Activated B cell treated with CpG ODN at 0.5 μM for 24 hours (primary cell): ENCODE results near the gene PRICKLE4. TPM values are rescaled to one million over a fixed set of nuclear protein-coding genes. Genes with fewer than 3 reads are reported as not detected.

ENCODE experiments used
- ATAC-seq: fragments of 200-7000 bp; cut with Tn5 transposase; one replicate; pipeline ENCODE4 v1.10.0; 2021; ENCODE audit warnings: low read depth, mild to moderate bottlenecking, moderate library complexity
- CTCF ChIA-PET: fragments of 350-600 bp; sonication (Branson Sonifier 250); formaldehyde crosslinking; loops from one replicate; lab custom pipeline; 2021; ENCODE audit warnings: antibody characterized with exemption; lab: Charles Lee
- POLR2A ChIA-PET: fragments of 350-600 bp; sonication (Branson Sonifier 250); formaldehyde crosslinking; loops from one replicate; lab custom pipeline; 2021; ENCODE audit warnings: antibody characterized with exemption; lab: Charles Lee
- DNase-seq: peaks from one replicate; pipeline ENCODE4 v3.0.0; 2022
- H3K27ac Mint-ChIP-seq: one replicate; pipeline ENCODE4 v1.8.0; 2020; ENCODE audit warnings: mixed read lengths
- H3K27me3 Mint-ChIP-seq: one replicate; pipeline ENCODE4 v1.8.0; 2021; ENCODE audit warnings: mixed read lengths
- H3K36me3 Mint-ChIP-seq: one replicate; pipeline ENCODE4 v1.8.0; 2021; ENCODE audit warnings: low read depth, mixed read lengths
- H3K4me1 Mint-ChIP-seq: one replicate; pipeline ENCODE4 v1.8.0; 2021; ENCODE audit warnings: mixed read lengths
- H3K4me3 Mint-ChIP-seq: one replicate; pipeline ENCODE4 v1.8.0; 2020; ENCODE audit warnings: mild to moderate bottlenecking, mixed read lengths
- H3K9me3 Mint-ChIP-seq: one replicate; pipeline ENCODE4 v1.8.0; 2020; ENCODE audit warnings: mixed read lengths
- CTCF ChIP-seq: fragments of 200-600 bp; IDR thresholded peaks from one replicate; pipeline ENCODE4 v1.8.0; 2022; ENCODE audit warnings: antibody characterized with exemption, mild to moderate bottlenecking
- intact Hi-C: fragments of 100-400 bp; cut with micrococcal nuclease; formaldehyde crosslinking; loops from one replicate; pipeline ENCODE4 v1.15.1; 2024
- total RNA-seq: library from RNA; stranded (reverse); gene quantifications from 2 replicates; pipeline ENCODE4 v1.2.3, GENCODE V29; 2022

The PRICKLE4 gene
- total RNA-seq, 1 donor from 2014 or later: 0.75 TPM

- no peaks in the 10 kb centered on the region for H3K27me3 Mint-ChIP-seq
- no peak for DNase-seq
- no peak for ATAC-seq
- ChIA-PET POLR2A (no interaction called here), CTCF (no interaction called here)
- no peaks in the 10 kb centered on the region for H3K9me3 Mint-ChIP-seq
- H3K27ac Mint-ChIP-seq: no peak overlapping the region
- no peaks in the 10 kb centered on the region for H3K4me1 Mint-ChIP-seq
- intact Hi-C loops: no loop called here
- peaks cover 60% of the 10 kb centered on the region for H3K36me3 Mint-ChIP-seq
- no peak for TF ChIP-seq CTCF
- H3K4me3 Mint-ChIP-seq: no peak overlapping the region
These were observed 15.9 kb downstream of the PRICKLE4 start for GRCh38 chr6:41796474-41796873.

GRCh38 chr6:41798901-41799558 is 18.4 kb downstream of the PRICKLE4 start:
- Mint-ChIP-seq H3K27ac (no peak overlapping the region), H3K36me3 (peaks cover 38% of the 10 kb centered on the region), H3K27me3 (no peaks in the 10 kb centered on the region), H3K4me3 (no peak overlapping the region), H3K4me1 (no peaks in the 10 kb centered on the region), H3K9me3 (no peaks in the 10 kb centered on the region)
- no peak for TF ChIP-seq CTCF
- CTCF ChIA-PET: interaction anchor here (0.6 to 1.3 kb wide), 2 partner anchors 11 to 57 kb away, joined by 3 to 5 read pairs; partner anchors contain the start of gene TOMM6
- DNase-seq (no peak), ATAC-seq (no peak)
- POLR2A ChIA-PET: interaction anchor here (0.5 kb wide), 1 partner anchor 51 kb away, joined by 4 read pairs; no protein-coding TSS in a partner anchor
- intact Hi-C loops: no loop called here

GRCh38 chr6:41799559-41799911 is 19.0 kb downstream of the PRICKLE4 start:
- intact Hi-C loops: no loop called here
- Mint-ChIP-seq H3K27me3 (no peaks in the 10 kb centered on the region), H3K27ac (no peak overlapping the region), H3K36me3 (peaks cover 38% of the 10 kb centered on the region), H3K9me3 (no peaks in the 10 kb centered on the region), H3K4me3 (no peak overlapping the region), H3K4me1 (no peaks in the 10 kb centered on the region)
- ChIA-PET CTCF (interaction anchor here (0.6 to 1.3 kb wide), 2 partner anchors 12 to 57 kb away, joined by 3 to 5 read pairs; partner anchors contain the start of gene TOMM6), POLR2A (interaction anchor here (0.5 kb wide), 1 partner anchor 51 kb away, joined by 4 read pairs; no protein-coding TSS in a partner anchor)
- no peak for TF ChIP-seq CTCF
- DNase-seq (no peak), ATAC-seq (no peak)

GRCh38 chr6:41801380-41801779 is 20.8 kb downstream of the PRICKLE4 start:
- H3K27me3 Mint-ChIP-seq: no peaks in the 10 kb centered on the region
- ATAC-seq: no peak
- H3K27ac Mint-ChIP-seq: no peak overlapping the region
- no peak for TF ChIP-seq CTCF
- ChIA-PET POLR2A (interaction anchor here (1.0 kb wide), 1 partner anchor 120 kb away, joined by 3 read pairs; the partner anchor contains the start of gene MED20), CTCF (interaction anchor here (0.8 to 2.0 kb wide), 3 partner anchors 14 to 244 kb away, joined by 3 to 19 read pairs (median 4); partner anchors contain the start of genes BYSL, MED20 and TOMM6)
- H3K4me3 Mint-ChIP-seq: no peak overlapping the region
- no peaks in the 10 kb centered on the region for H3K9me3 Mint-ChIP-seq
- peaks cover 31% of the 10 kb centered on the region for H3K36me3 Mint-ChIP-seq
- intact Hi-C loops: loop anchor here (1.0 kb wide), 1 partner anchor 243 kb away; no protein-coding TSS in a partner anchor
- no peak for DNase-seq
- H3K4me1 Mint-ChIP-seq: no peaks in the 10 kb centered on the region
